Progenitor cell of endocrine pancreas (in vitro differentiated cells): ENCODE data around the gene SLC7A1. TPM values are rescaled to one million over a fixed set of nuclear protein-coding genes. Genes with fewer than 3 reads are reported as not detected.

Experiments
- DNase-seq: peaks from one replicate; pipeline ENCODE4 v3.0.0; 2021; ENCODE audit warnings: low spot score; ENCODE audit not compliant: unreplicated experiment
- H3K27ac Mint-ChIP-seq: 2 replicates; pipeline ENCODE4 v1.8.0; 2021; ENCODE audit warnings: mild to moderate bottlenecking, moderate library complexity, mixed read lengths
- H3K27me3 Mint-ChIP-seq: 2 replicates; pipeline ENCODE4 v1.8.0; 2021; ENCODE audit warnings: mixed read lengths
- H3K36me3 Mint-ChIP-seq: 2 replicates; pipeline ENCODE4 v1.8.0; 2022; ENCODE audit warnings: mixed read lengths; ENCODE audit not compliant: insufficient read depth
- H3K4me1 Mint-ChIP-seq: 2 replicates; pipeline ENCODE4 v1.8.0; 2021; ENCODE audit warnings: low read depth, mixed read lengths
- H3K4me3 Mint-ChIP-seq: 2 replicates; pipeline ENCODE4 v1.8.0; 2021; ENCODE audit warnings: low read depth, mild to moderate bottlenecking, moderate library complexity, mixed read lengths
- H3K9me3 Mint-ChIP-seq: 2 replicates; pipeline ENCODE4 v1.8.0; 2021; ENCODE audit warnings: low read depth, mixed read lengths
- total RNA-seq: library from RNA; stranded (reverse); gene quantifications from 2 replicates; pipeline ENCODE4 v1.2.1, GENCODE V29; 2021
- TF ChIP-seq, protein P1 (sequence below): fragments of 200-600 bp; sonication (generic); IDR thresholded peaks from one replicate; pipeline ENCODE4 v1.5.0; 2021; ENCODE audit warnings: antibody characterized with exemption, mild to moderate bottlenecking; ENCODE audit not compliant: unreplicated experiment

The SLC7A1 gene
- total RNA-seq, 1 donor from 2014 or later = 31.3 TPM

DNA sequence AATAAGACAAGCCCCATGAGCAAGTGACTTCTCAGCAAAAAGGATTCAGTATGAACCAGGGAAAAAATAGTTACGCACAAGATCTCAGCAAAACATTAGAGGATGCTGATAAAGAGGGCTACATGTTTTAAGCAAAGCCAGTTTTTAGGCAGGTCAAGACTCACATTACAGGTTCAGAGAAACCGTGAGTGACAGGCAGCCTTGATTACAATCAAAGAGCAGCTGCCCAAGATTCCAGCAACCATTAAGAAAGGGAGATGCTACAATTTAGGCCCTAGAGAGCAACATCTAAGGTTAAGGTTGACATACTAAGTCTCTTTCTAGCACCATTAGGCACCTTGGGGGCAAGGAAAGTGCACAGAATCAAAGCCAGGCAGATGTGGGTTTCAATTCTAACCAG, 2.8 kb upstream of the SLC7A1 start:
- Mint-ChIP-seq H3K27ac (no peak overlapping the region), H3K27me3 (peaks cover 50% of the 10 kb centered on the region), H3K4me3 (no peak overlapping the region), H3K36me3 (no peaks in the 10 kb centered on the region), H3K4me1 (peaks cover 4% of the 10 kb centered on the region), H3K9me3 (no peaks in the 10 kb centered on the region)
- no peak for DNase-seq
- TF ChIP-seq, protein P1, sequence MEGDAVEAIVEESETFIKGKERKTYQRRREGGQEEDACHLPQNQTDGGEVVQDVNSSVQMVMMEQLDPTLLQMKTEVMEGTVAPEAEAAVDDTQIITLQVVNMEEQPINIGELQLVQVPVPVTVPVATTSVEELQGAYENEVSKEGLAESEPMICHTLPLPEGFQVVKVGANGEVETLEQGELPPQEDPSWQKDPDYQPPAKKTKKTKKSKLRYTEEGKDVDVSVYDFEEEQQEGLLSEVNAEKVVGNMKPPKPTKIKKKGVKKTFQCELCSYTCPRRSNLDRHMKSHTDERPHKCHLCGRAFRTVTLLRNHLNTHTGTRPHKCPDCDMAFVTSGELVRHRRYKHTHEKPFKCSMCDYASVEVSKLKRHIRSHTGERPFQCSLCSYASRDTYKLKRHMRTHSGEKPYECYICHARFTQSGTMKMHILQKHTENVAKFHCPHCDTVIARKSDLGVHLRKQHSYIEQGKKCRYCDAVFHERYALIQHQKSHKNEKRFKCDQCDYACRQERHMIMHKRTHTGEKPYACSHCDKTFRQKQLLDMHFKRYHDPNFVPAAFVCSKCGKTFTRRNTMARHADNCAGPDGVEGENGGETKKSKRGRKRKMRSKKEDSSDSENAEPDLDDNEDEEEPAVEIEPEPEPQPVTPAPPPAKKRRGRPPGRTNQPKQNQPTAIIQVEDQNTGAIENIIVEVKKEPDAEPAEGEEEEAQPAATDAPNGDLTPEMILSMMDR = no peak

DNA sequence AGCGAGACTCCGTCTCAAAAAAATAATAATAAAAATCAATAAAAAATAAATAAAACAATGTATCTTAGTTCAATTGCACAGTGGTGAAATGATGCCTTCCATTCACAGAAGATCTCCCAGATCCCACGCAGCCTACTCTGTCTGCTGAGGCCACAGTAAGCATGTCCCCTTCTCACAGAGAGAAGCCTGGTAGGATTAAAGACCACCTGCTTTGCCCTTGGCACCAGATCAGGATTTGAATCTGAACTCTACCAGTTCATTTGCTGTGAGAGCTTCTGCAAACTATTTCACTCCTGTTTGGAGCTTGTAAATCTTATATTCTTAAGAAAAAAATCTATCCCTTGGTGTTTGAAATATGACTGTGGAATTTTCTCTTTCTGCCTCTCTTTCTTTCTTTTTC, 2.2 kb upstream of the SLC7A1 start:
- H3K27me3 Mint-ChIP-seq = peaks cover 46% of the 10 kb centered on the region
- H3K4me3 Mint-ChIP-seq = no peak overlapping the region
- TF ChIP-seq, protein P1 = no peak
- H3K9me3 Mint-ChIP-seq = no peaks in the 10 kb centered on the region
- no peak overlapping the region for H3K27ac Mint-ChIP-seq
- peaks cover 4% of the 10 kb centered on the region for H3K4me1 Mint-ChIP-seq
- DNase-seq = no peak
- H3K36me3 Mint-ChIP-seq = no peaks in the 10 kb centered on the region

DNA sequence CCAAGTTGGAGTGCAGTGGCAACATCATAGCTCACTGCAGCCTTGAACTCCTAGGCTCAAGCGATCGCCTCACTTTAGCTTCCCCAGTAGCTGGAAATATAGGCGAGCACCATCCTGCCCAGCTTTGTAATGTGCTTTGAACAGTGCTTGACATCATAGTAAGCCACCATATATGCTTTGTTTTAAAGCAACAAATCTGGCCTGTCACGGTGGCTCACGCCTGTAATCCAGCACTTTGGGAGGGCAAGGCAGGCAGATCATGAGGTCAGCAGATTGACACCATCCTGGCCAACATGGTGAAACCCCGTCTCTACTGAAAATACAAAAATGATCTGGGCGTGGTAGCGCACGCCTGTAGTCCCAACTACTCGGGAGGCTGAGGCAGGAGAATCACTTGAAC, 1.8 kb upstream of the SLC7A1 start:
- Mint-ChIP-seq H3K36me3 (no peaks in the 10 kb centered on the region), H3K4me1 (peaks cover 4% of the 10 kb centered on the region), H3K4me3 (no peak overlapping the region), H3K27ac (no peak overlapping the region), H3K27me3 (peaks cover 45% of the 10 kb centered on the region), H3K9me3 (no peaks in the 10 kb centered on the region)
- TF ChIP-seq, protein P1 = no peak
- no peak for DNase-seq

DNA sequence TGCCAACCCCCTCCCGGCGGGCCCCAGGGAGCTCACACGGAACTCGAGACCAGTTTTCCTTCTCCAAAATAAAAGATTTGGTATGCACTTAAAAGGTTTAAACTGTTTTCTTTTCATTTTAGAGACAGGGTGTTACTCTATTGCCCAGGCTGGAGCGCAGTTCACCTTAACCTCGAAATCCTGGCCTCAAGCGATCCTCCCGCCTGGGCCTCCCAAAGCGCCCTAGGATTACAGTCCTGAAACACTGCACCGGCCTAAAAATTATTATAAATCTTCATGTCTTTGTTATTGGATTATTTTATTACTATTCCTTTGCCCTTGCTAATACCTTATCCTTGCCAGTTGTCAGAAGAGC, 553 bp upstream of the SLC7A1 start:
- Mint-ChIP-seq H3K4me3 (peak overlapping the region; percentile 69), H3K4me1 (peaks cover 4% of the 10 kb centered on the region), H3K9me3 (no peaks in the 10 kb centered on the region), H3K27ac (peak overlapping the region; percentile 69), H3K36me3 (no peaks in the 10 kb centered on the region), H3K27me3 (peaks cover 42% of the 10 kb centered on the region)
- TF ChIP-seq, protein P1 = peak; percentile 15
- DNase-seq = no peak

DNA sequence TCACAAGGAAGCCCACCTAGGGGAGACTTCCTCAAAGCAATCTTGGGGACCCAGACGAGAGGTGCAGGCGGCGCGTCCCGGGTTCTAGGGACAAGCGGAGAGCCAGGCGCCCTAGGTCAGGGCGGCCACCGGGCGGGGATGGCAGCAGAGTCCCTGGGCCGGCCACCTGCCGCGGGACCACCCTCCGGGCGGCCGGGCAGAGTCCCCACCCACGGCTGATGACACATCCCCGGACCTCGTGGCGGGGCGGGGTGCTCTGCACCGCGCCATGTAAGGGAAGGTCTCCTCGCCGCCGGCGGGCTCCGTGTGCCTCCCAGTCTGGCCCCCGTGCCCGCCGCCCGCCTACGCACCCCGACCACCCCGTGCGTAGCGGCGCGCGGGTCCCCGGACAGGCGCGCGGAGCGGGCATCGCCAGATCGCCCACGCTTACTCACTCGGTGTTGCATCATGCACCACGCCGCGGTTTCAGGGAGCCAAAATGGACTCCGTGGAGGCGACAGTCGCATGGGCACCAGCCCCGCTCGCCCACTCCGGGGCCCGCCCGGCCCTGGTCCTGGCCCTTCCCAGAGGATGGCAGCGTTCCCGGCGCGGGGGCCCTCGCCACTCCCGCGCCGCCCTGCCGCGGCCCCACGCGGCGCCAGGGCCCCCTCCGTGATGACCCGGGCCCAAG, 643 bp downstream of the SLC7A1 start:
- Mint-ChIP-seq H3K36me3 (no peaks in the 10 kb centered on the region), H3K4me3 (peak overlapping the region; percentile 84)
- peak; percentile 37 for DNase-seq

More for the DNA sequence above, 643 bp downstream of the SLC7A1 start:
- Mint-ChIP-seq H3K27me3 (peaks cover 39% of the 10 kb centered on the region), H3K4me1 (peaks cover 6% of the 10 kb centered on the region), H3K27ac (peak overlapping the region; percentile 93), H3K9me3 (no peaks in the 10 kb centered on the region)
- TF ChIP-seq, protein P1 = no peak
